Stimulated activated CD4-positive, alpha-beta T cell treated with anti-CD3 and anti-CD28 coated beads, Interleukin-15, amount 100 ng/mL, for 24 hours (primary cell): ENCODE measurements around the gene CABLES2.

Experiments
- DNase-seq: peaks from one replicate; pipeline ENCODE4 v3.0.0-alpha.2; 2020

The CABLES2 gene

DNA sequence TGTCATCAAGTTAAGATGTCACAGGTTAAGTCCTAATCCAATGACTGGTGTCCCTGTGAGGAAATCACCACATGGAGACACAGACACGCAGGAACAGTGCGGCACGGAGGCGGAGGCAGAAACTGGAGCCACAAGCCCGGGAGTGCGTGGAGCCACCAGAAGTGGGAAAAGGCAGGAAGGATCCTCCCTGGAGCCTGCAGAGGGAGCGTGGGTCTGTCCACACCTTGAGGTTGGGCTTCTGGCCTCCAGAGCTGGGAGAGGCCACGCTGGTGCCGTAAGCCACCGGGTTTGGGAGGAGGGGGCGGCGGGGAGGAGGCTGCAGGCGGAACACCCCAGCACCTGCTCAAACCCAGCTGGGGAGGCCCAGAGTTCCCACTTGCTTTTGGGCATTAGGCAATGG, 3.8 kb downstream of the CABLES2 start:
- DNase-seq, result no peak

GRCh38 chr20:62402456-62403150, 4.5 kb downstream of the CABLES2 start:
- DNase-seq, result no peak

- no peak for DNase-seq
These were observed 5.7 kb downstream of the CABLES2 start for GRCh38 chr20:62401331-62401779.

GRCh38 chr20:62400541-62400940, 6.5 kb downstream of the CABLES2 start:
- no peak for DNase-seq

GRCh38 chr20:62400021-62400420, 7.1 kb downstream of the CABLES2 start:
- no peak for DNase-seq

- no peak for DNase-seq
These were observed 8.8 kb downstream of the CABLES2 start for GRCh38 chr20:62398120-62398821.

GRCh38 chr20:62396367-62397239, 10.5 kb downstream of the CABLES2 start:
- no peak for DNase-seq

DNA sequence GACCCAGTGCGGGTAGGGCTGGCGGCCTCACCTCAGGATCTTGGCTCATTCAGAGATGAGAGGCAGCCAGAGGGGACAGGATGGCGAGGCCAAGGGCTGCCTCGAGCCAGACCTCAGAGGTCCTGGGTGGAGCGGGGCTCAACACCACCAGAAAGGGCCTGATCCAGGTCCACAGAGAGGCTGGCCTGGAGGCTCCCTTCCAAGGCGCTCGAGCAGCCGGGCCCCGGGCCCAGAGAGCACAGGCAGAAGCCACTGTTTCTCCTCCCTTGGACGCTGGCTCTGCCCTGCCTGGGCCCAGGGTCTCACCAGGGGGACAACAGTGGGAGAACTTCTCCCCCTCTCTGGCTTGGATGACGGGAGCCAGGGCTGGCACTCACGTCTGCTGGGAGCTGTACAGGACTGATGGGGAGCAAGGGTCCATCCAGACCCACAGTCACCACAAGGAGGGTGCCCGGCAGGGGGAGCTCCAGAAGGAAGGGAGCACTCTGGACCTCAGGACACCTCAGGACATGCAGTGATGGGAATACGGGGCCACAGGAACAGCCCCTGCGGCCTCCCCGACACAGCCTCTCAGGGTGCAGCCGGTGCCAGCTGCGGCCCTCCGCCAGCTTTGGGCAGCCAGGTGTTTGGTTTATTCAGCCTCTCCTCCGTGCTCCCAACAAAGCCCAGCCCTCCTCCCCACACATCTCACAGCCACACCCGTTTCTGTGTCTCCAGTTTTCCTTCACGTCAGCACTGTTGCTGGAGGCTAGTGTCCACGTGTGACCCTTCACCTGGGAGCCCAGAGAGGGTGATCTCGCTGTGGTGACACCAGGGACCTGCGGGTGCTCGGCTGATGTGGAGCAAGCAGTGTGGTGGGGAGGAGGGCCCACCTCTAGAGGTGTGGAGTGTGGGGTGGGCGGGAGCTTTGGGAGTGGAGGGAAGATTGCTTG, 11.5 kb downstream of the CABLES2 start:
- DNase-seq, result no peak

DNA sequence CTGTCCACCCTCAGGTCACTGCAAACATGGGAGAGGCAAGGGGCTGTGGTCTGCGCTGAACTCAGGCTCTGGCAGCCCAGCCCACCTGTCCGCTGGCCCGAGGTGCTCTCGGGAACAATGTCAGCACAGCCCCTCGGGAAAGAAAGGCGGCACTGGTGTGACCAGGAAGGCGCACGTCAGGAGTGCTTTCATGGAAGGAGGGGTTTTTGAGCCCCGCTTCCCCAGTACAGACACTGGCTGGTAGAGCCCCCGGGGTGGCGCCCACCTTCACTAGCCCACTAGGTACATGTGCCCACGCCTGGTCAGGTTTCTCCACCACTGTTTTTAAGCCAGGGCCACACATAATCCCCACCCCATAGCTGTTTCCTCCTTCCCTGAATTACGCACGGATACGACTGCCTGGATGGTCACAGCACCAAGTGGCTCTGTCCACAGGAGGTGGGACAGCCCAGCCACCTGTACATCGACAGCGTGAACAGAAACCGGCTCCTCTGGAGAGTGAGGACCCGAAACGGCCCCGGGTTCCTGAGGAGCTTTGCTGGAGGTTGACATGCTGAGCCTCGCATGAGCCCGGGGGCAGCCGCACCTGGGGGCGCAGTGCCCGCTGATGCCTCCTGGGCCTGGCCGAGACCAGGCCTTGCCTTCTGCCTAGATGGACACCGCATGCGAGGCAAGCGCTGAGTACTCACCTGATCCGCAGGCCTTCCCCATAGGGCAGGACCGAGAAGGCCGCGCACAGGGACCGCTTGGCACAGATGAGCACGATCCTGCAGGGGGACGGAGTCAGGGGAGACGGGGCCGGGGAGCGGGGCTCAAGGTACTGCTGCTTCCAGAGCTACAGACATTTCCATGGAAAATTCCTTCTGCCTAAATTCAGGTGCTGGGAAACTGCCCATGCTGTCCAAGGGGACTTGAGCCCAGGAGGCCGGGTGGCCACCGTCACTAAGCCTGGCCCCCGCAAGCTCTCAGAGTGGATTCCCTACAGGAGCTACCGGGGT, 12.5 kb downstream of the CABLES2 start:
- no peak for DNase-seq

GRCh38 chr20:62393830-62394229, 13.3 kb downstream of the CABLES2 start:
- no peak for DNase-seq

DNA sequence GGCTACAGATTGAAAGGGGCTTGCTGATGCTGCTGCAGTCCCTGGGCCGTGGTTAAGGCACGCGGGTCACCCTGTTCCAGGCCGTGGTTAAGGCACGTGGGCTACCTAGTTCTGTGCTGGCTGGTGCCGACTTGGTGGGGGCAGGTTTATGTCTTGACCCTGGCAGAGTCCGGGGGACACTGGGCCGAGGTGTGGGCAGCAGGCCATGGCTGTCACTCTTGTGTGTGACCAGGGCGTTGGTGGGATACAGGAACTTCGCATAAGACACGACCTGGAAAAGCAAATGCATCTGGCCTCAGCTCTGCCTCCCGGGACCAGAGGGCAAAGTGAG, 13.8 kb downstream of the CABLES2 start:
- DNase-seq, result no peak

DNA sequence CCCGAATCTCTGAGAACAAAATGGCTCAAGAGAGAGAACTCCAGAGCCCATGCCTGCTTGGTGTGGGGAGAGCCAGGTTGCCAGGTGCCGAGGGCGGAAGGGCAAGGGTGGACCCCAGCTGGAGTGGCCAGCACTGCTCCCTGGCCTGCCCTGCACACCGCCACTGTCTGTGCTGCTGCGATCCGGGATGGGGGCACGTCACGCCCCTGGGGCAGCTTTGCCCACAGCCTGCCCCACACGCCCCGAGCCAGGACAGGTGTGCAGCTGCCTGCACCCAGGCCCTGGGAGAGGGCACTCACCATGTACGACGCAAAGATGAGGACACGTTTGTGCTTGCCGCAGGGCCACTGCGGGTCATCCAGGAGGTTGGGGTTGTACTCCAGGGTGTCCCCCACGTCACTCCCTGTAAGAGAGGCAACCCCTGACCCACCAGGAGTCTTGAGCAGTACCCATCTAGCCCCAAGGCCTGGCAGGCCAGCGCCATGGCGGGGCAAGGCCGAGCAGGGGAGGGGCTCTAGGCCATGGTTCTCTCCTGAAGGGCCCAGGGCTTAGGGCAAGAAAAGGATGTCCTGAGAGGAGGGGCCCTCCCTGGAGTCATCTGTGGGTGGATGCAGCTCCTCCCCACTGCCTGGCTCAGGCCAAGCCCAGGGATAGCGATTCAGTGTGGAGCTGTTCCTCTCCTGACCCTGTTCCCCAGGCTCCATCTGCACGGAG, 14.3 kb downstream of the CABLES2 start:
- no peak for DNase-seq

DNA sequence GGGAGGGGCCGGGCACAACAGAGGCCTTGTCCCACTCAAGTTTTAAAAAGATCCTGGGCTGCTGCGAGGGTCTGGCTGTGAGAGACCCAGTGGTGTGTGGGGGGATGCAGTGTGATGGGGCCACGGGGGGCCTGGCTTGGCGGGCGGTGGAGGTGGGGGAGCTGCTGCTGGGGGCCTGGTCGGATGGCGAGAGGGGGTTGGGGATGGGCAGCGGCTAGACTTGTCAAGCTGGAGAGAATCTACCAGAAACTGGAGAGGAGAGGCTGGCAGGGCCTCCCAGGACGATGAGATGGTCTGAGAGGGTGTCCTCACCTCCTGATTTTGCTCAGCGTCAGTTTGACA, 15.0 kb downstream of the CABLES2 start:
- DNase-seq, result no peak

- no peak for DNase-seq
These were observed 15.7 kb downstream of the CABLES2 start for GRCh38 chr20:62391165-62392076.

DNA sequence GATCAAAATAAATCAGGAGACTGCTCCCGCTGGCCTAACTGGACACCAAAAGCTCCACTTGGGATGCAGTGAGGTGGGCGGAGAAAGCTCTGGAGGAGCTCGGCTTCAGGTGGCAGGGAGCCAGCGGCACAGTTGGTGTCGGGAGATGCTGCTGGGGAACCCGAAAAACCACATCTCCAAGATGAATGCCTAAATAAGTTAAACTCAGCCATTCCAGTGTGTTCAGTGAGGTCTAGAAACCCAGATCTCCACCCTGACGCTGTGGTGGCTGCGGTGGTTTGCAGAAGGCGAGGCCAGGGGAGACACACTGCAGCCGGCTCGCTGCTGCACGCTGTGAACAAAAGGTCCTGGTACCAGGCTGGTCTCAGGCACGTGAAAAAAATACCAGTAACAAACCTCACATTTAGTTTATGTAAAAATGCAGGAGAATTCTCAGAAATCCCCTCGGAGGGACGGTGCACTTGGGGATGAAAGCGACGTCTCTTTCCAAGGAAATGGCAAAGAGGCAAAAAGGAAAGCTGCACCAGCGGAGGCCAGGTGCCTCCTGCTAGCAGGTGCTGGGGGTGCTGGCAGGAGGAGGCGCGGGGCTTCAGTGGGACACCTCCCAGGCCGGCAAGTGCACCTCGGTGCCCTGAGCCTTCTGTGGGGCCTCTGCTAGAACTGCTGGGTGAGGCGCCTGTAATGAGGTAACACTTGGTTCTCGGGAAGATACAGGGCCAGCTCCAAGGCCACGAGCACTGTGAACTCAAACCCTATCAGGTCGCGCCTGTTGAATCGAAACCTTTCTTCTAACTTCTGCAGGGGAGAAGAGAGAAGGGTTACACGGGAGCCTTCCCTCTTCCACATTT, 16.5 kb downstream of the CABLES2 start:
- DNase-seq, result peak; percentile 41

GRCh38 chr20:62389601-62390087, 17.4 kb downstream of the CABLES2 start:
- no peak for DNase-seq

GRCh38 chr20:62388839-62389600, 18.1 kb downstream of the CABLES2 start:
- DNase-seq, result no peak
